Immature natural killer cell (primary cell): ENCODE measurements around the gene TRMU. TPM values are rescaled to one million over a fixed set of nuclear protein-coding genes. Genes with fewer than 3 reads are reported as not detected.

Experiments used
- DNase-seq, 3 donors: peaks; one replicate each; pipeline ENCODE4 v3.0.0; 2022; ENCODE audit warnings: mixed read lengths in 1 of 3
- H3K27ac Mint-ChIP-seq, 6 donors: one replicate each; pipeline ENCODE4 v1.8.0; 2020; ENCODE audit warnings: mixed read lengths in 6 of 6, mild to moderate bottlenecking in 5 of 6, inconsistent platforms in 4 of 6, moderate library complexity in 3 of 6
- H3K27me3 Mint-ChIP-seq, 3 donors: one replicate each; pipeline ENCODE4 v1.8.0; 2020 to 2021; ENCODE audit warnings: low read depth in 3 of 3, mild to moderate bottlenecking in 3 of 3, mixed read lengths in 3 of 3, moderate library complexity in 3 of 3, inconsistent platforms in 1 of 3
- H3K36me3 Mint-ChIP-seq, 3 donors: one replicate each; pipeline ENCODE4 v1.8.0; 2020; ENCODE audit warnings: mixed read lengths in 3 of 3, inconsistent platforms in 2 of 3, mild to moderate bottlenecking in 2 of 3
- H3K4me1 Mint-ChIP-seq, 2 donors: one replicate each; pipeline ENCODE4 v1.8.0; 2020; ENCODE audit warnings: inconsistent platforms in 2 of 2, mild to moderate bottlenecking in 2 of 2, mixed read lengths in 2 of 2, moderate library complexity in 1 of 2
- H3K4me3 Mint-ChIP-seq, 5 donors: one replicate each; pipeline ENCODE4 v1.8.0; 2020; ENCODE audit warnings: mild to moderate bottlenecking in 5 of 5, mixed read lengths in 5 of 5, inconsistent platforms in 3 of 5, moderate library complexity in 3 of 5
- H3K9me3 Mint-ChIP-seq, 6 donors: one replicate each; pipeline ENCODE4 v1.8.0; 2020; ENCODE audit warnings: mild to moderate bottlenecking in 6 of 6, mixed read lengths in 6 of 6, inconsistent platforms in 4 of 6, moderate library complexity in 3 of 6
- polyA plus RNA-seq, 3 donors: library from polyadenylated mRNA; unstranded; fragments of 300-500 nt; fragmentation: Illumina TruSeq; gene quantifications; one replicate each; pipeline ENCODE4 v1.2.3, GENCODE V29; 2021

TRMU gene
- polyA plus RNA-seq, 3 donors from 2014 or later: 12.3 to 18.5 (median 16.8) TPM

- H3K4me1 Mint-ChIP-seq: peaks cover 64 to 77% of the 10 kb centered on the region in 2 donors
- H3K27ac Mint-ChIP-seq: peak overlapping the region; percentile 75 to 94 (median 92)
- DNase-seq: no peak
- H3K4me3 Mint-ChIP-seq: peak overlapping the region; percentile 75 to 91 (median 82)
- H3K9me3 Mint-ChIP-seq: peaks cover 0 to 15% (median 13%) of the 10 kb centered on the region in 6 donors
- H3K36me3 Mint-ChIP-seq: peaks cover 3 to 11% (median 5%) of the 10 kb centered on the region in 3 donors
- H3K27me3 Mint-ChIP-seq: peaks cover 7 to 21% (median 15%) of the 10 kb centered on the region in 3 donors
Observed at GRCh38 chr22:46374663-46375474, 39.4 kb downstream of the TRMU start.

GRCh38 chr22:46376111-46376510 is 40.6 kb downstream of the TRMU start:
- H3K27me3 Mint-ChIP-seq: peaks cover 7 to 17% (median 15%) of the 10 kb centered on the region in 3 donors
- peaks cover 0 to 15% (median 13%) of the 10 kb centered on the region in 6 donors for H3K9me3 Mint-ChIP-seq
- peak overlapping the region in 3 of 6 donors; percentile 61 to 75 (median 66) for H3K27ac Mint-ChIP-seq
- peaks cover 52 to 69% of the 10 kb centered on the region in 2 donors for H3K4me1 Mint-ChIP-seq
- peak overlapping the region in 2 of 5 donors; percentile 35 to 51 for H3K4me3 Mint-ChIP-seq
- no peak for DNase-seq
- peaks cover 5 to 17% (median 7%) of the 10 kb centered on the region in 3 donors for H3K36me3 Mint-ChIP-seq

GRCh38 chr22:46376908-46377524 is 41.5 kb downstream of the TRMU start:
- Mint-ChIP-seq H3K27me3 (peaks cover 7 to 17% (median 15%) of the 10 kb centered on the region in 3 donors), H3K4me1 (peaks cover 43 to 60% of the 10 kb centered on the region in 2 donors), H3K9me3 (peaks cover 0 to 15% (median 13%) of the 10 kb centered on the region in 6 donors)

GRCh38 chr22:46377525-46378425 is 42.3 kb downstream of the TRMU start:
- Mint-ChIP-seq H3K4me3 (peak overlapping the region in 1 of 5 donors; percentile 33), H3K27me3 (peaks cover 7 to 17% (median 15%) of the 10 kb centered on the region in 3 donors), H3K27ac (no peak overlapping the region), H3K36me3 (peaks cover 5 to 22% (median 7%) of the 10 kb centered on the region in 3 donors), H3K9me3 (peaks cover 0 to 15% (median 13%) of the 10 kb centered on the region in 6 donors), H3K4me1 (peaks cover 35 to 52% of the 10 kb centered on the region in 2 donors)
- DNase-seq: no peak

More at GRCh38 chr22:46376908-46377524, 41.5 kb downstream of the TRMU start:
- H3K36me3 Mint-ChIP-seq: peaks cover 5 to 19% (median 7%) of the 10 kb centered on the region in 3 donors
- H3K4me3 Mint-ChIP-seq: no peak overlapping the region
- DNase-seq: no peak
- H3K27ac Mint-ChIP-seq: peak overlapping the region in 1 of 6 donors; percentile 62

- peaks cover 31 to 46% of the 10 kb centered on the region in 2 donors for H3K4me1 Mint-ChIP-seq
- H3K27me3 Mint-ChIP-seq: peaks cover 7 to 17% (median 15%) of the 10 kb centered on the region in 3 donors
- DNase-seq: no peak
- peak overlapping the region in 2 of 5 donors; percentile 39 to 48 for H3K4me3 Mint-ChIP-seq
- peaks cover 5 to 25% (median 7%) of the 10 kb centered on the region in 3 donors for H3K36me3 Mint-ChIP-seq
- peaks cover 0 to 15% (median 13%) of the 10 kb centered on the region in 6 donors for H3K9me3 Mint-ChIP-seq
- no peak overlapping the region for H3K27ac Mint-ChIP-seq
Observed at GRCh38 chr22:46378426-46379065, 43.0 kb downstream of the TRMU start.

- Mint-ChIP-seq H3K9me3 (peaks cover 0 to 14% (median 11%) of the 10 kb centered on the region in 6 donors), H3K27me3 (peaks cover 3 to 11% (median 7%) of the 10 kb centered on the region in 3 donors), H3K4me1 (peaks cover 23 to 38% of the 10 kb centered on the region in 2 donors), H3K27ac (peak overlapping the region in 1 of 6 donors; percentile 40), H3K36me3 (peaks cover 5 to 22% (median 7%) of the 10 kb centered on the region in 3 donors), H3K4me3 (peak overlapping the region in 2 of 5 donors; percentile 39 to 48)
- no peak for DNase-seq
Observed at GRCh38 chr22:46379066-46379930, 43.8 kb downstream of the TRMU start.

DNA sequence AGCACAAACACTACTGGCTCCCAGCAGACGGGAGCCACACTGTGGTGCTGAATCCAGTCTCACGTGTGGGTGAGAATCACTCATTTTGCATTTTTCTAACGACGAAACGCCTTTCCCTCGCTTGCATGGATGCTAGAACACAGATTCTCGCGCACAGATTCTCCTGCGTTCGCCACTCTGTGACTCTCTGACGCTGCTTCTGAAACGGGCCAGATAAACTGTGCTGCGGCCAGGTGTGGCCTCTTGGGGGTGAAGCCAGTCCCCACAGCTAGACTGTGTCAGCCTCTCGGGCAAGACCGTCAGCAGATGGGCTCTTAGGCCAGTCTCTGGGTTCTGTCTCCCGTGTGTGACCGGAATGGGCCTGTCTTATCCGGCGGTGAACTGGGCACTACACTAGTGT is 44.6 kb downstream of the TRMU start:
- Mint-ChIP-seq H3K36me3 (peaks cover 5 to 20% (median 7%) of the 10 kb centered on the region in 3 donors), H3K4me1 (peaks cover 18 to 32% of the 10 kb centered on the region in 2 donors), H3K4me3 (no peak overlapping the region), H3K27me3 (peaks cover 2 to 9% (median 6%) of the 10 kb centered on the region in 3 donors), H3K27ac (peak overlapping the region in 1 of 6 donors; percentile 41), H3K9me3 (peaks cover 0 to 13% (median 10%) of the 10 kb centered on the region in 6 donors)
- no peak for DNase-seq

GRCh38 chr22:46380581-46380980 is 45.1 kb downstream of the TRMU start:
- Mint-ChIP-seq H3K36me3 (peaks cover 5 to 20% (median 7%) of the 10 kb centered on the region in 3 donors), H3K9me3 (peaks cover 0 to 11% (median 6%) of the 10 kb centered on the region in 6 donors)
- no peak for DNase-seq

DNA sequence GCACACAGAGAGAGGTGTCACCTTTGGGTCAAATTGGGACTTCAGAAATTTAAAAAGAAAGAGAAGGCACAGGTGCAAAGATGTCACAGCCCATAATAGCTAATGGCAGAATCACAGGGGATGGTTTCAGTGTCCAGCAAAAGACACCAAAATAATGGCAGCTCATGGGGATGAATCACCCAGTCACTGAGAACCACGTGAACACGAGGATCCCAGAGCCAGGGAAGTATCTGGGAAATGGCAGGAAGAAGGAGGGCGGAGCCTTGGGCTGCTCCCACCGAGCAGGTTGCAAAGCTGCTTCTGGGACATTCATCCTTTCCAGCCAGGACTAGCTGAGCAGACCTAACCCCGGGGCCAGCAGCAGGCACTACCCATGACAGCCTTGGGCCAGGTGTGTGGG is 45.6 kb downstream of the TRMU start:
- no peak overlapping the region for H3K27ac Mint-ChIP-seq
- DNase-seq: no peak
- peaks cover 2 to 11% (median 6%) of the 10 kb centered on the region in 3 donors for H3K27me3 Mint-ChIP-seq
- H3K9me3 Mint-ChIP-seq: peaks cover 0 to 5% (median 1%) of the 10 kb centered on the region in 6 donors
- peaks cover 12 to 21% of the 10 kb centered on the region in 2 donors for H3K4me1 Mint-ChIP-seq
- H3K36me3 Mint-ChIP-seq: peaks cover under 1 to 14% (median 4%) of the 10 kb centered on the region in 3 donors
- no peak overlapping the region for H3K4me3 Mint-ChIP-seq

More at GRCh38 chr22:46380581-46380980, 45.1 kb downstream of the TRMU start:
- H3K27me3 Mint-ChIP-seq: peaks cover 2 to 11% (median 6%) of the 10 kb centered on the region in 3 donors
- H3K4me3 Mint-ChIP-seq: no peak overlapping the region
- H3K4me1 Mint-ChIP-seq: peaks cover 14 to 26% of the 10 kb centered on the region in 2 donors
- no peak overlapping the region for H3K27ac Mint-ChIP-seq

GRCh38 chr22:46381731-46382130 is 46.2 kb downstream of the TRMU start:
- peaks cover 0 to 14% (median 4%) of the 10 kb centered on the region in 3 donors for H3K36me3 Mint-ChIP-seq
- peaks cover 2 to 11% (median 6%) of the 10 kb centered on the region in 3 donors for H3K27me3 Mint-ChIP-seq

GRCh38 chr22:46382524-46382923 is 47.0 kb downstream of the TRMU start:
- no peak for DNase-seq
- peak overlapping the region in 1 of 6 donors; percentile 53 for H3K27ac Mint-ChIP-seq
- peaks cover 0 to 14% (median 4%) of the 10 kb centered on the region in 3 donors for H3K36me3 Mint-ChIP-seq
- H3K27me3 Mint-ChIP-seq: peaks cover under 1 to 8% (median 6%) of the 10 kb centered on the region in 3 donors
- H3K4me3 Mint-ChIP-seq: no peak overlapping the region
- H3K9me3 Mint-ChIP-seq: no peaks in the 10 kb centered on the region
- peaks cover 9 to 20% of the 10 kb centered on the region in 2 donors for H3K4me1 Mint-ChIP-seq

More at GRCh38 chr22:46381731-46382130, 46.2 kb downstream of the TRMU start:
- H3K27ac Mint-ChIP-seq: no peak overlapping the region
- no peak for DNase-seq
- H3K4me3 Mint-ChIP-seq: no peak overlapping the region
- peaks cover 0 to 1% (median 0%) of the 10 kb centered on the region in 6 donors for H3K9me3 Mint-ChIP-seq
- peaks cover 12 to 20% of the 10 kb centered on the region in 2 donors for H3K4me1 Mint-ChIP-seq
